ENCODE results near the gene LCN12. TPM values are rescaled to one million over a fixed set of nuclear protein-coding genes. Genes with fewer than 3 reads are reported as not detected.

Gene LCN12
- total and polyA plus RNA-seq, 2 donors from 2014 or later = 35.5 to 42.9 TPM

DNA sequence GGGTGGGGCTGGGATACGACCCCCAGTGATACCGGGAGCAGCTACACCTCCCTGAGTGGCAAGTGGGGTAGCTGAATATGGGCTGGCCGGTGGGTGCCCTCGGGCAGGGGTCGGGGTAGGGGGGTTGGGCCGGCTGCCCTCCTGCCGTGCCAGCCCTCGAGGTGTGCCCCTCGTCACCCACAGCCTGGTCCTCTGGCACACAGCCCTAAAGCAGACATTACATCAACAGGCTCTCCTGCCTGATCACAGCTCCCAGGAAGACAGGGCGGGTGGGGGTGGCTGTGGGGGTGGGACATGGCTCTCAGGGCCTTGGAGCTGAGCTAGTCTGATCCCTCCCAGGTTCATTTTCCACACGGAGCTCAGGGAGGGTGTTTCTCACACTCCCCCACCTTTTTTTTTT lies 30.8 kb upstream of the LCN12 start:
- H3K36me3 ChIP-seq (ENCODE audit: control insufficient read depth in 2 of 3, insufficient read depth in 3 of 3, low read length in 3 of 3) = peaks cover 0 to 9% (median 0%) of the 10 kb centered on the region in 3 donors
- TF ChIP-seq, protein P1, sequence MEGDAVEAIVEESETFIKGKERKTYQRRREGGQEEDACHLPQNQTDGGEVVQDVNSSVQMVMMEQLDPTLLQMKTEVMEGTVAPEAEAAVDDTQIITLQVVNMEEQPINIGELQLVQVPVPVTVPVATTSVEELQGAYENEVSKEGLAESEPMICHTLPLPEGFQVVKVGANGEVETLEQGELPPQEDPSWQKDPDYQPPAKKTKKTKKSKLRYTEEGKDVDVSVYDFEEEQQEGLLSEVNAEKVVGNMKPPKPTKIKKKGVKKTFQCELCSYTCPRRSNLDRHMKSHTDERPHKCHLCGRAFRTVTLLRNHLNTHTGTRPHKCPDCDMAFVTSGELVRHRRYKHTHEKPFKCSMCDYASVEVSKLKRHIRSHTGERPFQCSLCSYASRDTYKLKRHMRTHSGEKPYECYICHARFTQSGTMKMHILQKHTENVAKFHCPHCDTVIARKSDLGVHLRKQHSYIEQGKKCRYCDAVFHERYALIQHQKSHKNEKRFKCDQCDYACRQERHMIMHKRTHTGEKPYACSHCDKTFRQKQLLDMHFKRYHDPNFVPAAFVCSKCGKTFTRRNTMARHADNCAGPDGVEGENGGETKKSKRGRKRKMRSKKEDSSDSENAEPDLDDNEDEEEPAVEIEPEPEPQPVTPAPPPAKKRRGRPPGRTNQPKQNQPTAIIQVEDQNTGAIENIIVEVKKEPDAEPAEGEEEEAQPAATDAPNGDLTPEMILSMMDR (IDR thresholded peaks at IDR 0.05; ENCODE audit: borderline replicate concordance, extremely low read depth, insufficient read depth) = no peak
- no peak overlapping the region for H3K27ac ChIP-seq (ENCODE audit: low read depth in 2 of 2, low read length in 2 of 2)
- H3K9me3 ChIP-seq (ENCODE audit: control insufficient read depth in 2 of 3, insufficient read depth in 1 of 3, low read length in 3 of 3) = no peaks in the 10 kb centered on the region
- intact Hi-C loops (cut with DNase I) = no loop called here
- FAIRE-seq (no peak), DNase-seq (no peak)
- no peak overlapping the region for H3K9ac ChIP-seq (ENCODE audit: low read length in 3 of 3)
- no peaks in the 10 kb centered on the region for H3K27me3 ChIP-seq (ENCODE audit: control insufficient read depth, insufficient read depth, low read length)
- H3K4me1 ChIP-seq (ENCODE audit: control insufficient read depth in 2 of 3, insufficient read depth in 2 of 3, low read depth in 1 of 3, low read length in 3 of 3) = no peaks in the 10 kb centered on the region
- H3K4me3 ChIP-seq (ENCODE audit: low read length in 3 of 3) = no peak overlapping the region

DNA sequence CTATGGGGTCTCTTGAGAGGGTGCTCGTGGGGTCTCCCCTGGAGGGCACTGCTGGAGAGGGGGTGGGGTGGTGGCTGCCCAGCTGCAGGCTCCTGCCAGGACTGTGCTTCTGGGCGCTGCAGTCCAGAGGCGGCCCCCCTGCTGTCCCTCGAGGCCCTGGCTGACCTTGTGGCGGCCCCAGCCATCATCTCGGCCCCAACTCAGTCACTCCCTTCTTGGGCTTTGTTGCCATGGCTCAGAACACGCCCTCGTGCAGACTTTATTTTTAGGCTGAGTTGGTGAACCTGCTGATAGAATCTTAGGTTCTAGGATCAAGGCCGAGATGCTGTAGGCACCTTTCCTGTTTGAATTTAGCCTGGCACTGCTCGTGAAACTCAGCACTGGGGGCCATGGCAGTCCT lies 30.4 kb upstream of the LCN12 start:
- H3K27ac ChIP-seq (ENCODE audit: low read depth in 2 of 2, low read length in 2 of 2) = no peak overlapping the region
- FAIRE-seq = no peak
- H3K4me3 ChIP-seq (ENCODE audit: low read length in 3 of 3) = no peak overlapping the region
- H3K9me3 ChIP-seq (ENCODE audit: control insufficient read depth in 2 of 3, insufficient read depth in 1 of 3, low read length in 3 of 3) = no peaks in the 10 kb centered on the region
- no peak overlapping the region for H3K9ac ChIP-seq (ENCODE audit: low read length in 3 of 3)
- H3K4me1 ChIP-seq (ENCODE audit: control insufficient read depth in 2 of 3, insufficient read depth in 2 of 3, low read depth in 1 of 3, low read length in 3 of 3) = no peaks in the 10 kb centered on the region
- no peaks in the 10 kb centered on the region for H3K27me3 ChIP-seq (ENCODE audit: control insufficient read depth, insufficient read depth, low read length)
- H3K36me3 ChIP-seq (ENCODE audit: control insufficient read depth in 2 of 3, insufficient read depth in 3 of 3, low read length in 3 of 3) = peaks cover 0 to 7% (median 0%) of the 10 kb centered on the region in 3 donors
- DNase-seq = no peak
- TF ChIP-seq, protein P1 (IDR thresholded peaks at IDR 0.05; ENCODE audit: borderline replicate concordance, extremely low read depth, insufficient read depth) = no peak
- intact Hi-C loops (cut with DNase I) = no loop called here

DNA sequence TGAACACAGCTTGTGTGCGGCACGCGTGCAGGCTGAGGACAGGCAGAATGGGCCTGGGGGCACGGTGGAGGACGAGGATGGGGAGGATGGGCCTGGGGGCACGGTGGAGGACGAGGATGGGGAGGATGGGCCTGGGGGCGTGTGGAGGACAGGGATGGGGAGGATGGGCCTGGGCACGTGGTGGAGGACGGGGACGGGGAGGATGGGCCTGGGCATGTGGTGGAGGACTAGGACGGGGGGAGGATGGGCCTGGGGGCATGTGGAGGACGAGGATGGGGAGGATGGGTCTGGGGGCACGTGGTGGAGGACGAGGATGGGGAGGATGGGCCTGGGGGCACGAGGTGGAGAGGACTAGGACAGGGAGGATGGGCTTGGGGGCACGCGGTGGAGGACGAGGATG lies 29.5 kb upstream of the LCN12 start:
- no peak overlapping the region for H3K27ac ChIP-seq (ENCODE audit: low read depth in 2 of 2, low read length in 2 of 2)
- no peak for FAIRE-seq
- H3K9ac ChIP-seq (ENCODE audit: low read length in 3 of 3) = no peak overlapping the region
- H3K27me3 ChIP-seq (ENCODE audit: control insufficient read depth, insufficient read depth, low read length) = no peaks in the 10 kb centered on the region
- DNase-seq = no peak
- TF ChIP-seq, protein P1 (IDR thresholded peaks at IDR 0.05; ENCODE audit: borderline replicate concordance, extremely low read depth, insufficient read depth) = no peak
- intact Hi-C loops (cut with DNase I) = no loop called here
- no peaks in the 10 kb centered on the region for H3K4me1 ChIP-seq (ENCODE audit: control insufficient read depth in 2 of 3, insufficient read depth in 2 of 3, low read depth in 1 of 3, low read length in 3 of 3)
- peaks cover 0 to 7% (median 0%) of the 10 kb centered on the region in 3 donors for H3K36me3 ChIP-seq (ENCODE audit: control insufficient read depth in 2 of 3, insufficient read depth in 3 of 3, low read length in 3 of 3)
- H3K4me3 ChIP-seq (ENCODE audit: low read length in 3 of 3) = no peak overlapping the region
- no peaks in the 10 kb centered on the region for H3K9me3 ChIP-seq (ENCODE audit: control insufficient read depth in 2 of 3, insufficient read depth in 1 of 3, low read length in 3 of 3)

DNA sequence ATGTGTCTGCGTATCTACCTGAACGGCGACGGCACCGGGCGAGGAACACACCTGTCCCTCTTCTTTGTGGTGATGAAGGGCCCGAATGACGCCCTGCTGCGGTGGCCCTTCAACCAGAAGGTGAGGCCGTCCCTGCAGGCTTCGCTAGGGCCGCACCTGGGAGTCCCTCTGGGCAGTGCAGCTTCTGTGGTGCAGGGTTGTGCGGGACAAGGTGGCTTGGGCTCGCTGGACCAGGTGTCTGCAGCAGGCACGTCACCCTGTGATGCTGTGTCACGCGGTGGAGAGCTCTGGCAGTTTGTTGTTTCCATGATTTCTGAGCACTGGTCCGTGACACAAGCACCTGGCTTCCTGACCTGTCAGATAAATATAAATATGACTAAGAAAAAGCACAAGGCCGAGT lies 28.2 kb upstream of the LCN12 start:
- Histone ChIP-seq H3K4me3 (ENCODE audit: low read length in 3 of 3) (no peak overlapping the region), H3K27ac (ENCODE audit: low read depth in 2 of 2, low read length in 2 of 2) (no peak overlapping the region), H3K9ac (ENCODE audit: low read length in 3 of 3) (no peak overlapping the region), H3K27me3 (ENCODE audit: control insufficient read depth, insufficient read depth, low read length) (no peaks in the 10 kb centered on the region), H3K9me3 (ENCODE audit: control insufficient read depth in 2 of 3, insufficient read depth in 1 of 3, low read length in 3 of 3) (no peaks in the 10 kb centered on the region), H3K36me3 (ENCODE audit: control insufficient read depth in 2 of 3, insufficient read depth in 3 of 3, low read length in 3 of 3) (peaks cover 0 to 7% (median 0%) of the 10 kb centered on the region in 3 donors), H3K4me1 (ENCODE audit: control insufficient read depth in 2 of 3, insufficient read depth in 2 of 3, low read depth in 1 of 3, low read length in 3 of 3) (no peaks in the 10 kb centered on the region)
- peak in 1 of 5 donors; percentile 58 for DNase-seq
- TF ChIP-seq, protein P1 (IDR thresholded peaks at IDR 0.05; ENCODE audit: borderline replicate concordance, extremely low read depth, insufficient read depth) = no peak
- no peak for FAIRE-seq
- intact Hi-C loops (cut with DNase I) = no loop called here

All from kidney (tissue), 14 donors.